ENCODE measurements around the gene CRIP1. TPM values are rescaled to one million over a fixed set of nuclear protein-coding genes. Genes with fewer than 3 reads are reported as not detected.

Gene CRIP1
- total and polyA plus RNA-seq, 10 of the 15 experiments (the other 5 are each of a cell fraction or from before 2014, with no cell fraction given): 66.8 to 259 (median 154) TPM

GRCh38 chr14:105460116-105460515 lies 26.6 kb upstream of the CRIP1 start:
- RAD21 ChIA-PET (ENCODE audit: unreplicated experiment): no interaction called here
- BruUV-seq (replicated peaks): no TSS peak
- TF ChIP-seq ZNF622 (IDR thresholded peaks at IDR 0.05) (no peak), JUND (IDR thresholded peaks at IDR 0.05; ENCODE audit: low read depth, low read length) (no peak), RFX5 (IDR thresholded peaks at IDR 0.05; ENCODE audit: low read depth, low read length) (no peak), POLR2A (IDR thresholded peaks at IDR 0.05; ENCODE audit: low read depth, low read length) (no peak)
- H3K36me3 ChIP-seq (ENCODE audit: control insufficient read depth in 2 of 2, insufficient read depth in 2 of 2, low read length in 1 of 2): peaks cover 0 to 34% of the 10 kb centered on the region in 2 experiments; a peak in 3 of 4 replicates
- no peak overlapping the region for H3K9ac ChIP-seq (ENCODE audit: control insufficient read depth, insufficient read depth, low read length)
- no peak overlapping the region for H3K4me2 ChIP-seq (ENCODE audit: control insufficient read depth, insufficient read depth)
- no peak for FAIRE-seq
- no peaks in the 10 kb centered on the region; the same call in 1 of the 2 replicates for H4K20me1 ChIP-seq (ENCODE audit: control insufficient read depth, insufficient read depth)
- no peaks in the 10 kb centered on the region for H3K9me3 ChIP-seq (replicated peaks; ENCODE audit: control insufficient read depth, insufficient read depth, low read length)
- H3K79me2 ChIP-seq (ENCODE audit: control insufficient read depth, insufficient read depth, low read length): no peaks in the 10 kb centered on the region
- CTCF ChIA-PET: no interaction called here
- DNase-seq (ENCODE audit: low read depth, low spot score): no peak
- no peak overlapping the region for H3K4me3 ChIP-seq
- no peaks in the 10 kb centered on the region for H3K27me3 ChIP-seq (replicated peaks in 1 of 2; ENCODE audit: control insufficient read depth in 2 of 2, insufficient read depth in 2 of 2, low read length in 1 of 2)
- SMC1A ChIA-PET (ENCODE audit: uncharacterized antibody, unreplicated experiment): no interaction called here
- ATAC-seq: no peak
- intact Hi-C loops (cut with micrococcal nuclease; ENCODE audit: unreplicated experiment) (no loop called here), in situ Hi-C loops (cut with MboI) (no loop called here)
- H3K4me1 ChIP-seq (ENCODE audit: control insufficient read depth, insufficient read depth, low read length): no peaks in the 10 kb centered on the region
- POLR2A ChIA-PET: no interaction called here
- H3K27ac ChIP-seq (ENCODE audit: control insufficient read depth, insufficient read depth): no peak overlapping the region
- 62% methylated on average over 17 of the region's 17 CpGs for WGBS (ENCODE audit: insufficient coverage, insufficient replicate concordance, low lambda C conversion rate, missing lambda C conversion rate)
- H2AFZ ChIP-seq (ENCODE audit: control insufficient read depth, low read depth, low read length): no peak overlapping the region

- H3K27me3 ChIP-seq (replicated peaks in 1 of 2; ENCODE audit: control insufficient read depth in 2 of 2, insufficient read depth in 2 of 2, low read length in 1 of 2): no peaks in the 10 kb centered on the region
- H3K27ac ChIP-seq (ENCODE audit: control insufficient read depth, insufficient read depth): no peak overlapping the region
- in situ Hi-C loops (cut with MboI): no loop called here
- FAIRE-seq: no peak
- H3K4me2 ChIP-seq (ENCODE audit: control insufficient read depth, insufficient read depth): no peak overlapping the region
- 94% methylated on average over 17 of the region's 17 CpGs for WGBS (ENCODE audit: insufficient coverage, insufficient replicate concordance, low lambda C conversion rate, missing lambda C conversion rate)
- RAD21 ChIA-PET (ENCODE audit: unreplicated experiment): no interaction called here
- H2AFZ ChIP-seq (ENCODE audit: control insufficient read depth, low read depth, low read length): no peak overlapping the region
- no peaks in the 10 kb centered on the region for H3K79me2 ChIP-seq (ENCODE audit: control insufficient read depth, insufficient read depth, low read length)
- no peak for ATAC-seq
- no peak overlapping the region for H3K9ac ChIP-seq (ENCODE audit: control insufficient read depth, insufficient read depth, low read length)
- POLR2A ChIA-PET: no interaction called here
- CTCF ChIA-PET: no interaction called here
- H4K20me1 ChIP-seq (ENCODE audit: control insufficient read depth, insufficient read depth): no peaks in the 10 kb centered on the region
- H3K9me3 ChIP-seq (replicated peaks; ENCODE audit: control insufficient read depth, insufficient read depth, low read length): no peaks in the 10 kb centered on the region
- H3K4me3 ChIP-seq: no peak overlapping the region
- intact Hi-C loops (cut with micrococcal nuclease; ENCODE audit: unreplicated experiment): no loop called here
- no peaks in the 10 kb centered on the region for H3K4me1 ChIP-seq (ENCODE audit: control insufficient read depth, insufficient read depth, low read length)
- TF ChIP-seq BCL3 (IDR thresholded peaks at IDR 0.05; ENCODE audit: borderline replicate concordance, insufficient read depth, low read depth, low read length, poor library complexity, severe bottlenecking) (no peak), SKIL (IDR thresholded peaks at IDR 0.05; ENCODE audit: low read depth, poor library complexity, severe bottlenecking) (no peak), MXI1 (IDR thresholded peaks at IDR 0.05; ENCODE audit: low read depth, low read length) (no peak), WRNIP1 (IDR thresholded peaks at IDR 0.05; ENCODE audit: borderline replicate concordance, low read depth, low read length) (no peak)
- H3K36me3 ChIP-seq (ENCODE audit: control insufficient read depth in 2 of 2, insufficient read depth in 2 of 2, low read length in 1 of 2): peaks cover 0 to 30% of the 10 kb centered on the region in 2 experiments; a peak in 3 of 4 replicates
- SMC1A ChIA-PET (ENCODE audit: uncharacterized antibody, unreplicated experiment): no interaction called here
- BruUV-seq (replicated peaks): no TSS peak
- DNase-seq (ENCODE audit: low read depth, low spot score): no peak
Measured at GRCh38 chr14:105460616-105461015, 26.1 kb upstream of the CRIP1 start.

All from GM12878 (cell line).